ENCODE measurements around the gene ENDOG.

GRCh38 chr9:128786681-128787601 lies 31.4 kb upstream of the ENDOG start, which contains the start of gene TBC1D13:
- TF ChIP-seq TEAD1 (CRISPR knock-in tag; IDR thresholded peaks at IDR 0.05): peak; percentile 95
- TF ChIP-seq, protein P1, sequence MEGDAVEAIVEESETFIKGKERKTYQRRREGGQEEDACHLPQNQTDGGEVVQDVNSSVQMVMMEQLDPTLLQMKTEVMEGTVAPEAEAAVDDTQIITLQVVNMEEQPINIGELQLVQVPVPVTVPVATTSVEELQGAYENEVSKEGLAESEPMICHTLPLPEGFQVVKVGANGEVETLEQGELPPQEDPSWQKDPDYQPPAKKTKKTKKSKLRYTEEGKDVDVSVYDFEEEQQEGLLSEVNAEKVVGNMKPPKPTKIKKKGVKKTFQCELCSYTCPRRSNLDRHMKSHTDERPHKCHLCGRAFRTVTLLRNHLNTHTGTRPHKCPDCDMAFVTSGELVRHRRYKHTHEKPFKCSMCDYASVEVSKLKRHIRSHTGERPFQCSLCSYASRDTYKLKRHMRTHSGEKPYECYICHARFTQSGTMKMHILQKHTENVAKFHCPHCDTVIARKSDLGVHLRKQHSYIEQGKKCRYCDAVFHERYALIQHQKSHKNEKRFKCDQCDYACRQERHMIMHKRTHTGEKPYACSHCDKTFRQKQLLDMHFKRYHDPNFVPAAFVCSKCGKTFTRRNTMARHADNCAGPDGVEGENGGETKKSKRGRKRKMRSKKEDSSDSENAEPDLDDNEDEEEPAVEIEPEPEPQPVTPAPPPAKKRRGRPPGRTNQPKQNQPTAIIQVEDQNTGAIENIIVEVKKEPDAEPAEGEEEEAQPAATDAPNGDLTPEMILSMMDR (IDR thresholded peaks at IDR 0.05): no peak

Measured in WTC11 (cell line).